ENCODE measurements around the gene KPNA3. TPM values are rescaled to one million over a fixed set of nuclear protein-coding genes. Genes with fewer than 3 reads are reported as not detected.
"Not testable (repeated sequence)": the region's sequence is repeated elsewhere in the genome, so short reads cannot be mapped to it uniquely, and the experiment has no call there.

Gene KPNA3
- total and polyA plus RNA-seq, 8 donors = 5.3 to 16.0 (median 8.5) TPM

- H3K27ac ChIP-seq = peak overlapping the region in 1 of 4 donors; percentile 39
- peak in 3 of 4 donors; percentile 35 to 77 (median 65) for ATAC-seq
Observed at GRCh38 chr13:49810567-49811526, 18.4 kb upstream of the KPNA3 start.

GRCh38 chr13:49807681-49808080 is 15.2 kb upstream of the KPNA3 start:
- no peaks in the 10 kb centered on the region for H3K4me1 ChIP-seq
- no peaks in the 10 kb centered on the region for H3K9me3 ChIP-seq
- H3K36me3 ChIP-seq = no peaks in the 10 kb centered on the region
- 63 to 73% methylated on average over 6 of the region's 6 CpGs for WGBS, 2 donors
- no peak for DNase-seq
- TF ChIP-seq CTCF (IDR thresholded peaks at IDR 0.05) = no peak
- intact Hi-C loops (cut with DNase I) = no loop called here
- ATAC-seq = no peak
- H3K4me3 ChIP-seq = no peak overlapping the region
- no peak for FAIRE-seq
- no peak overlapping the region for H3K27ac ChIP-seq
- H3K27me3 ChIP-seq = no peaks in the 10 kb centered on the region

More at GRCh38 chr13:49810567-49811526, 18.4 kb upstream of the KPNA3 start:
- FAIRE-seq = no peak
- no peak for TF ChIP-seq CTCF (IDR thresholded peaks at IDR 0.05)
- Histone ChIP-seq H3K4me1 (no peaks in the 10 kb centered on the region), H3K9me3 (no peaks in the 10 kb centered on the region), H3K4me3 (no peak overlapping the region), H3K36me3 (no peaks in the 10 kb centered on the region), H3K27me3 (no peaks in the 10 kb centered on the region)
- 55 to 58% methylated on average over 6 of the region's 6 CpGs for WGBS, 2 donors
- DNase-seq = no peak
- intact Hi-C loops (cut with DNase I) = no loop called here

GRCh38 chr13:49806126-49806536 is 13.6 kb upstream of the KPNA3 start:
- WGBS, 2 donors = 24 to 51% methylated on average over 3 of the region's 3 CpGs
- peak in 2 of 4 donors; percentile 28 to 36 for ATAC-seq

GRCh38 chr13:49803047-49803446 is 10.6 kb upstream of the KPNA3 start:
- H3K4me1 ChIP-seq; DNase-seq; H3K36me3 ChIP-seq; FAIRE-seq; intact Hi-C loops (cut with DNase I); H3K27ac ChIP-seq; H3K4me3 ChIP-seq; H3K9me3 ChIP-seq; ATAC-seq; H3K27me3 ChIP-seq: not testable (repeated sequence)
- WGBS, 2 donors = 81 to 89% methylated on average over 10 of the region's 10 CpGs

More at GRCh38 chr13:49806126-49806536, 13.6 kb upstream of the KPNA3 start:
- Histone ChIP-seq H3K36me3 (no peaks in the 10 kb centered on the region), H3K27ac (no peak overlapping the region), H3K4me3 (no peak overlapping the region), H3K4me1 (no peaks in the 10 kb centered on the region), H3K27me3 (no peaks in the 10 kb centered on the region), H3K9me3 (no peaks in the 10 kb centered on the region)
- no peak for TF ChIP-seq CTCF (IDR thresholded peaks at IDR 0.05)
- intact Hi-C loops (cut with DNase I) = no loop called here
- FAIRE-seq = no peak
- DNase-seq = no peak

GRCh38 chr13:49802426-49802825 is 9.9 kb upstream of the KPNA3 start:
- no peak for ATAC-seq
- TF ChIP-seq CTCF (IDR thresholded peaks at IDR 0.05) = no peak
- H3K27me3 ChIP-seq = no peaks in the 10 kb centered on the region
- no peak overlapping the region for H3K27ac ChIP-seq
- WGBS, 2 donors = 66 to 68% methylated on average over 5 of the region's 5 CpGs
- intact Hi-C loops (cut with DNase I) = no loop called here
- no peak for FAIRE-seq
- H3K36me3 ChIP-seq = no peaks in the 10 kb centered on the region
- no peak for DNase-seq
- H3K9me3 ChIP-seq = no peaks in the 10 kb centered on the region
- H3K4me1 ChIP-seq = no peaks in the 10 kb centered on the region
- no peak overlapping the region for H3K4me3 ChIP-seq
